H1 (cell line): Measurements from ENCODE around the gene BIN2. TPM values are rescaled to one million over a fixed set of nuclear protein-coding genes. Genes with fewer than 3 reads are reported as not detected.

Experiments used
- CTCF ChIA-PET: fragments of 300-600 bp; sonication (Branson Sonifier 250); formaldehyde crosslinking; loops from one replicate; lab custom pipeline; 2021; ENCODE audit not compliant: partially characterized antibody; lab: Charles Lee
- POLR2A ChIA-PET: fragments of 300-600 bp; sonication (Branson Sonifier 250); formaldehyde crosslinking; loops from one replicate; lab custom pipeline; 2021; ENCODE audit warnings: inconsistent platforms; ENCODE audit not compliant: partially characterized antibody; lab: Charles Lee
- DNase-seq, 2 experiments: peaks; one replicate each; pipeline versions ENCODE4 v3.0.0 to v3.0.0-alpha.2; 2010 to 2022; ENCODE audit warnings: low spot score in 2 of 2, low read depth in 1 of 2, mixed read lengths in 1 of 2
- FAIRE-seq: peaks from 2 replicates; lab custom pipeline; 2011; peaks lifted over from hg19 to GRCh38; lab: Jason Lieb, UNC
- H2AFZ ChIP-seq: 2 replicates; pipeline ENCODE4 v1.8.1; 2012; ENCODE audit warnings: low read length, inconsistent platforms
- H2AK5ac ChIP-seq: 2 replicates; pipeline ENCODE4 v1.6.1; 2013; ENCODE audit warnings: low read depth, low read length
- H2BK120ac ChIP-seq: replicated peaks from 2 replicates; pipeline ENCODE3; 2013; ENCODE audit warnings: low read depth, low read length, inconsistent platforms
- H2BK12ac ChIP-seq: 2 replicates; pipeline ENCODE4 v1.6.1; 2013; ENCODE audit warnings: low read depth, low read length
- H2BK15ac ChIP-seq: 2 replicates; pipeline ENCODE4 v1.6.1; 2013; ENCODE audit warnings: low read length
- H2BK20ac ChIP-seq: 2 replicates; pipeline ENCODE4 v1.6.1; 2013; ENCODE audit warnings: low read length
- H2BK5ac ChIP-seq: 2 replicates; pipeline ENCODE4 v1.6.1; 2013; ENCODE audit warnings: low read depth, low read length
- H3K14ac ChIP-seq: 2 replicates; pipeline ENCODE4 v1.6.1; 2013; ENCODE audit warnings: inconsistent platforms; ENCODE audit not compliant: insufficient read length
- H3K18ac ChIP-seq: 2 replicates; pipeline ENCODE4 v1.6.1; 2013; ENCODE audit warnings: low read length; ENCODE audit errors: extremely low read depth
- H3K23ac ChIP-seq: 2 replicates; pipeline ENCODE4 v1.6.1; 2013; ENCODE audit warnings: inconsistent platforms; ENCODE audit not compliant: insufficient read length
- H3K23me2 ChIP-seq: 2 replicates; pipeline ENCODE4 v1.6.1; 2013; ENCODE audit warnings: low read depth, low read length
- H3K27ac ChIP-seq: 2 replicates; pipeline ENCODE4 v1.6.1; 2011; ENCODE audit warnings: low read depth, low read length, inconsistent platforms
- H3K27me3 ChIP-seq, 4 experiments: replicated peaks in 1 of 4; 1 replicate in 1 of 4; 2 replicates in 3 of 4; pipeline versions ENCODE4 v1.6.1 to v1.8.1; 2011 to 2013; ENCODE audit warnings: low read length in 3 of 4, mild to moderate bottlenecking in 3 of 4, inconsistent platforms in 2 of 4, mixed read lengths in 2 of 4, moderate library complexity in 1 of 4; ENCODE audit not compliant: control insufficient read depth in 3 of 4, insufficient read depth in 3 of 4; ENCODE audit errors: extremely low read depth in 1 of 4
- H3K36me3 ChIP-seq, 4 experiments: 2 replicates each; pipeline versions ENCODE4 v1.6.1 to v1.8.1; 2011 to 2013; ENCODE audit warnings: mild to moderate bottlenecking in 4 of 4, low read length in 3 of 4, moderate library complexity in 2 of 4, control low read depth in 1 of 4, inconsistent platforms in 1 of 4; ENCODE audit not compliant: insufficient read depth in 4 of 4, control insufficient read depth in 2 of 4
- H3K4ac ChIP-seq: replicated peaks from 2 replicates; pipeline ENCODE3; 2013; ENCODE audit warnings: low read length, low read depth, mixed read lengths, inconsistent platforms; ENCODE audit not compliant: insufficient read length
- H3K4me1 ChIP-seq, 4 experiments: replicated peaks in 1 of 4; 1 replicate in 1 of 4; 2 replicates in 3 of 4; pipeline versions ENCODE4 v1.6.1 to v1.8.1; 2011 to 2013; ENCODE audit warnings: low read length in 3 of 4, inconsistent platforms in 2 of 4, mixed read lengths in 1 of 4; ENCODE audit not compliant: insufficient read depth in 4 of 4, control insufficient read depth in 3 of 4
- H3K4me2 ChIP-seq, 2 experiments: 2 replicates each; pipeline versions ENCODE4 v1.6.1 to v1.8.1; 2011 to 2013; ENCODE audit warnings: low read depth in 2 of 2, low read length in 2 of 2, control low read depth in 1 of 2, inconsistent platforms in 1 of 2, mild to moderate bottlenecking in 1 of 2; ENCODE audit not compliant: insufficient read depth in 1 of 2
- H3K4me3 ChIP-seq, 4 experiments: fragments of 200-600, 300-600 bp in 1 of 4; sonication (generic), shearing (Covaris generic), sonication (Bioruptor Twin) in 1 of 4; 2 replicates each; pipeline versions ENCODE4 v1.5.1 to v1.8.1; 2011 to 2016; ENCODE audit warnings: low read length in 4 of 4, low read depth in 3 of 4, control low read depth in 2 of 4, inconsistent platforms in 2 of 4, mild to moderate bottlenecking in 2 of 4, mixed read lengths in 1 of 4, moderate library complexity in 1 of 4; ENCODE audit not compliant: insufficient read depth in 2 of 4; ENCODE audit errors: extremely low read depth in 1 of 4
- H3K56ac ChIP-seq: replicated peaks from 2 replicates; pipeline ENCODE3; 2013; ENCODE audit warnings: low read depth, mild to moderate bottlenecking, mixed read lengths, low read length, inconsistent platforms; ENCODE audit not compliant: insufficient read length
- H3K79me1 ChIP-seq: 2 replicates; pipeline ENCODE4 v1.6.1; 2013; ENCODE audit warnings: low read depth, low read length, control low read depth
- H3K79me2 ChIP-seq, 2 experiments: 2 replicates each; pipeline versions ENCODE4 v1.6.1 to v1.8.1; 2012 to 2013; ENCODE audit warnings: low read length in 2 of 2, mild to moderate bottlenecking in 2 of 2, inconsistent platforms in 1 of 2; ENCODE audit not compliant: insufficient read depth in 2 of 2, control insufficient read depth in 1 of 2
- H3K9ac ChIP-seq, 4 experiments: replicated peaks in 1 of 4; 1 replicate in 1 of 4; 2 replicates in 3 of 4; pipeline versions ENCODE4 v1.6.1 to v1.8.1; 2011 to 2013; ENCODE audit warnings: low read depth in 3 of 4, low read length in 3 of 4, control low read depth in 2 of 4, mild to moderate bottlenecking in 2 of 4, moderate library complexity in 2 of 4, inconsistent platforms in 1 of 4; ENCODE audit errors: extremely low read depth in 1 of 4
- H3K9me3 ChIP-seq, 2 experiments: 2 replicates each; pipeline versions ENCODE4 v1.6.1 to v1.8.1; 2012 to 2013; ENCODE audit warnings: mild to moderate bottlenecking in 2 of 2, moderate library complexity in 2 of 2, control low read depth in 1 of 2, inconsistent platforms in 1 of 2, low read depth in 1 of 2, low read length in 1 of 2, mixed read lengths in 1 of 2; ENCODE audit not compliant: insufficient read depth in 2 of 2
- H4K20me1 ChIP-seq, 2 experiments: replicated peaks in 1 of 2; 2 replicates each; pipeline versions ENCODE3 to v1.8.1; 2011 to 2013; ENCODE audit warnings: inconsistent platforms in 2 of 2, low read length in 2 of 2, mild to moderate bottlenecking in 1 of 2; ENCODE audit not compliant: insufficient read depth in 2 of 2, control insufficient read depth in 1 of 2
- H4K5ac ChIP-seq: 2 replicates; pipeline ENCODE4 v1.6.1; 2013; ENCODE audit warnings: low read length, low read depth, mixed read lengths, inconsistent platforms; ENCODE audit not compliant: insufficient read length
- H4K8ac ChIP-seq: 2 replicates; pipeline ENCODE4 v1.8.0; 2013; ENCODE audit warnings: mild to moderate bottlenecking, moderate library complexity, low read length, inconsistent platforms; ENCODE audit not compliant: insufficient read depth; ENCODE audit errors: extremely low read depth
- H4K91ac ChIP-seq: replicated peaks from 2 replicates; pipeline ENCODE3; 2013; ENCODE audit warnings: low read length, mixed read lengths, inconsistent platforms; ENCODE audit not compliant: insufficient read length
- GABPA ChIP-seq: IDR thresholded peaks from 2 replicates; pipeline ENCODE4 v1.6.1; 2011; ENCODE audit warnings: mild to moderate bottlenecking, low read length, moderate library complexity, borderline replicate concordance; ENCODE audit not compliant: insufficient read depth
- TAF7 ChIP-seq: optimal IDR thresholded peaks from 2 replicates; pipeline ENCODE3; 2011; ENCODE audit warnings: low read depth, mild to moderate bottlenecking, inconsistent platforms, low read length, moderate library complexity, borderline replicate concordance
- WGBS, 2 experiments: shearing (Covaris generic) in 1 of 2; methylation state at CpG; one replicate each; pipeline versions ENCODE4 v1.1.6 to v1.1.7; 2013 to 2015; ENCODE audit warnings: low lambda C conversion rate in 2 of 2, mixed read lengths in 2 of 2, inconsistent platforms in 1 of 2, low coverage in 1 of 2, missing lambda C conversion rate in 1 of 2; ENCODE audit not compliant: insufficient replicate concordance in 2 of 2, insufficient coverage in 1 of 2, insufficient read length in 1 of 2; ENCODE audit errors: extremely low coverage in 1 of 2, missing lambda C conversion rate in 1 of 2; 5-methylcytosine and 5-hydroxymethylcytosine counted together
- polyA plus RNA-seq, 7 experiments: library from polyadenylated mRNA; depleted of rRNA in 3 of 7; stranded (reverse) in 5 of 7; unstranded in 2 of 7; fragments of >200 nt in 5 of 7; fragments of 200-250 nt in 2 of 7; gene quantifications; 1 replicate in 5 of 7; 2 replicates in 1 of 7; 4 replicates in 1 of 7; pipeline versions ENCODE4 v1.2.1 to v1.2.3, GENCODE V29; 2011 to 2013; ENCODE audit warnings: missing spikeins in 2 of 7, mixed read lengths in 2 of 7
- total RNA-seq: library from RNA; stranded (reverse); fragmentation: NEBNext Ultra II Directional; extraction: Animal tissue kit (Norgen Biotek cat#: 25700); gene quantifications from 2 replicates; pipeline ENCODE4 v1.2.1, GENCODE V29; 2021

Gene BIN2
- total and polyA plus RNA-seq, 2 of the 8 experiments (the other 6 are each of a cell fraction or from before 2014, with no cell fraction given), result not detected

DNA sequence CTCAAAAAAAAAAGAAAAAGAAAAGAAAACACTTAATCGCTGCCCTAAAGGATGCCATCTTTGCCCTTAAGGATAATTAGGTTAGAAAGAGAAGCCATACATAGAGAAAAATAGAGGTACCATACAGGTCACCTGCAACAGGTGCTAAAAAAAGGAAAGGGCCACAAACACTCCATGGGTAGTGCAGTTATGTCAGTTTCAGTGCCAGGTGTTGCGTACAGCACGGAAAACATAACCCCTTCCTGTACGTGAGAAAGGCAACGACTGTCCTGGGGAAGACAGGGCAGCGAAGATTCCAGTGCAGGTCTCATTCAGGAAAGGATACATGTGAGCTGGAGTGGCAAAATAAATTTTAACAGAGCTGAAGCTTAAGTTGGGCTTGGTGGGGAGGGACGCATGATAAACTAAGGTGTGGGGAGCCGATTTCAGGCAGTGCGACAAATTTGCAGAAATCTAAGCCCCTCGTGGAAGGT lies 85.9 kb downstream of the BIN2 start:
- ChIA-PET CTCF (interaction anchor here (0.6 to 1.2 kb wide), 2 partner anchors 20 to 26 kb away, joined by 3 to 4 read pairs; partner anchors contain the start of gene POU6F1), POLR2A (interaction anchor here (0.6 to 3.3 kb wide), 19 partner anchors 9 to 190 kb away, joined by 3 to 26 read pairs (median 4); partner anchors contain the start of genes CSRNP2, LETMD1, POU6F1 and SMAGP)
- Histone ChIP-seq H3K27me3 (no peaks in the 10 kb centered on the region), H3K9me3 (no peaks in the 10 kb centered on the region), H3K23me2 (peaks cover 8% of the 10 kb centered on the region), H2AFZ (peak overlapping the region; percentile 96), H3K79me1 (peaks cover 6% of the 10 kb centered on the region; the same call in 1 of the 2 replicates), H2BK5ac (peak overlapping the region; percentile 88), H3K14ac (peak overlapping the region; percentile 8), H3K27ac (peak overlapping the region; percentile 65), H2BK12ac (peak overlapping the region; percentile 64), H3K36me3 (peaks cover 17 to 32% (median 26%) of the 10 kb centered on the region in 4 experiments), H2BK15ac (peak overlapping the region; percentile 100), H3K23ac (no peak overlapping the region), H3K79me2 (peaks cover 0 to 15% of the 10 kb centered on the region in 2 experiments; a peak in 2 of 4 replicates), H4K20me1 (peaks cover 0 to 2% of the 10 kb centered on the region in 2 experiments), H3K4me3 (peak overlapping the region; percentile 54 to 98 (median 78)), H3K56ac (peak overlapping the region; percentile 93), H3K18ac (peak overlapping the region; percentile 91), H4K91ac (peak overlapping the region; percentile 88), H3K9ac (peak overlapping the region; percentile 56 to 100 (median 92)), H3K4me1 (peaks cover 0 to 9% (median 5%) of the 10 kb centered on the region in 4 experiments; a peak in 6 of 7 replicates), H4K5ac (peak overlapping the region; percentile 80), H3K4me2 (peak overlapping the region; percentile 82 to 88), H2BK20ac (peak overlapping the region; percentile 51; the same call in 1 of the 2 replicates), H4K8ac (peak overlapping the region; percentile 69; the same call in 1 of the 2 replicates), H2BK120ac (peak overlapping the region; percentile 93), H3K4ac (peak overlapping the region; percentile 92), H2AK5ac (0 out of 2 replicates have a peak overlapping the region, but pooled peaks have one; percentile 54)
- 50% methylated on average over 10 of the region's 10 CpGs; no CpG with 5 or more reads in 1 of the 2 experiments for WGBS, 2 experiments
- FAIRE-seq (no peak), DNase-seq (no peak)
- peak; percentile 33 for TF ChIP-seq TAF7
- no peak for TF ChIP-seq GABPA
